PC-3 (cell line): ENCODE data around the gene CNTN6. TPM values are rescaled to one million over a fixed set of nuclear protein-coding genes. Genes with fewer than 3 reads are reported as not detected.

Experiments
- ATAC-seq: fragments of 200-7000 bp; cut with Tn5 transposase; 2 replicates; pipeline ENCODE4 v1.9.1; 2020; ENCODE audit warnings: mild to moderate bottlenecking, moderate library complexity
- BruUV-seq: library from RNA; stranded (reverse); fragments of 400-500 nt; replicated peaks from 2 replicates; lab custom pipeline; 2021; lab: Mats Ljungman, UMichigan
- CTCF ChIA-PET: fragments of 300-600 bp; sonication (Branson Sonifier 250); formaldehyde crosslinking; loops from one replicate; lab custom pipeline; 2022; ENCODE audit warnings: antibody characterized with exemption; lab: Charles Lee
- POLR2A ChIA-PET: fragments of 300-600 bp; sonication (Branson Sonifier 250); formaldehyde crosslinking; loops from one replicate; lab custom pipeline; 2022; ENCODE audit warnings: antibody characterized with exemption; ENCODE audit not compliant: unreplicated experiment; lab: Charles Lee
- DNase-seq: peaks from one replicate; pipeline ENCODE4 v3.0.0-alpha.2; 2015
- H2AFZ ChIP-seq: fragments of 300-600 bp; sonication (generic); 2 replicates; pipeline ENCODE4 v1.6.0; 2016; ENCODE audit warnings: antibody characterized with exemption, low read length
- H3F3A ChIP-seq: fragments of 300-600 bp; sonication (generic); one replicate; pipeline ENCODE4 v1.6.0; 2017; ENCODE audit warnings: antibody characterized with exemption, low read length, control low read depth, mild to moderate bottlenecking; ENCODE audit not compliant: unreplicated experiment
- H3K27ac ChIP-seq: fragments of 300-600 bp; sonication (generic); 2 replicates; pipeline ENCODE4 v1.5.1; 2016; ENCODE audit warnings: mild to moderate bottlenecking, low read length
- H3K27me3 ChIP-seq: fragments of 300-600 bp; sonication (generic); 2 replicates; pipeline ENCODE4 v1.6.1; 2016; ENCODE audit warnings: low read length, mixed read lengths
- H3K36me3 ChIP-seq: fragments of 300-600 bp; sonication (generic); 2 replicates; pipeline ENCODE4 v1.6.1; 2016; ENCODE audit warnings: low read depth, mixed run types, low read length, mixed read lengths
- H3K4me1 ChIP-seq: fragments of 300-600 bp; sonication (generic); 2 replicates; pipeline ENCODE4 v1.5.1; 2016; ENCODE audit warnings: low read length; ENCODE audit not compliant: insufficient read depth
- H3K4me2 ChIP-seq: fragments of 300-600 bp; sonication (generic); 2 replicates; pipeline ENCODE4 v1.6.0; 2016; ENCODE audit warnings: low read length
- H3K4me3 ChIP-seq: fragments of 300-600 bp; sonication (generic); 2 replicates; pipeline ENCODE4 v1.5.1; 2016; ENCODE audit warnings: mild to moderate bottlenecking, low read length, mixed read lengths
- H3K79me2 ChIP-seq: fragments of 300-600 bp; sonication (generic); 2 replicates; pipeline ENCODE4 v1.6.1; 2017; ENCODE audit warnings: low read length, mixed read lengths
- H3K9ac ChIP-seq: fragments of 300-600 bp; sonication (generic); 2 replicates; pipeline ENCODE4 v1.6.0; 2016; ENCODE audit warnings: mild to moderate bottlenecking, low read length
- H3K9me2 ChIP-seq: fragments of 300-600 bp; sonication (generic); replicated peaks from 2 replicates; pipeline ENCODE4 v1.6.1; 2016; ENCODE audit warnings: mixed run types, low read length, mixed read lengths
- H3K9me3 ChIP-seq: fragments of 300-600 bp; sonication (generic); 2 replicates; pipeline ENCODE4 v1.6.1; 2016; ENCODE audit warnings: low read length, mixed read lengths
- H4K20me1 ChIP-seq: fragments of 300-600 bp; sonication (generic); 2 replicates; pipeline ENCODE4 v1.6.1; 2016; ENCODE audit warnings: low read length, mixed read lengths
- CTCF ChIP-seq: fragments of 300-600 bp; sonication (generic); conservative IDR thresholded peaks from 2 replicates; pipeline ENCODE4 v1.5.1; 2017; ENCODE audit warnings: antibody characterized with exemption, low read depth, mild to moderate bottlenecking, low read length
- EZH2 ChIP-seq: fragments of 300-600 bp; sonication (generic); IDR thresholded peaks from one replicate; pipeline ENCODE4 v1.6.1; 2017; ENCODE audit warnings: antibody characterized with exemption, mild to moderate bottlenecking, low read length; ENCODE audit not compliant: unreplicated experiment
- EZH2phosphoT487 ChIP-seq: fragments of 300-600 bp; sonication (generic); IDR thresholded peaks from 2 replicates; pipeline ENCODE4 v1.6.1; 2018; ENCODE audit warnings: mild to moderate bottlenecking, antibody characterized with exemption, low read length, borderline replicate concordance
- intact Hi-C: fragments of 100-400 bp; cut with micrococcal nuclease; formaldehyde crosslinking; loops from 2 replicates; pipeline ENCODE4 v1.9.0; 2023
- total RNA-seq: library from RNA; depleted of rRNA; stranded (reverse); fragments of >200 nt; gene quantifications from 2 replicates; pipeline ENCODE4 v1.2.3, GENCODE V29; 2014

The CNTN6 gene
- total RNA-seq, 1 experiment from 2014 or later, result not detected

DNA sequence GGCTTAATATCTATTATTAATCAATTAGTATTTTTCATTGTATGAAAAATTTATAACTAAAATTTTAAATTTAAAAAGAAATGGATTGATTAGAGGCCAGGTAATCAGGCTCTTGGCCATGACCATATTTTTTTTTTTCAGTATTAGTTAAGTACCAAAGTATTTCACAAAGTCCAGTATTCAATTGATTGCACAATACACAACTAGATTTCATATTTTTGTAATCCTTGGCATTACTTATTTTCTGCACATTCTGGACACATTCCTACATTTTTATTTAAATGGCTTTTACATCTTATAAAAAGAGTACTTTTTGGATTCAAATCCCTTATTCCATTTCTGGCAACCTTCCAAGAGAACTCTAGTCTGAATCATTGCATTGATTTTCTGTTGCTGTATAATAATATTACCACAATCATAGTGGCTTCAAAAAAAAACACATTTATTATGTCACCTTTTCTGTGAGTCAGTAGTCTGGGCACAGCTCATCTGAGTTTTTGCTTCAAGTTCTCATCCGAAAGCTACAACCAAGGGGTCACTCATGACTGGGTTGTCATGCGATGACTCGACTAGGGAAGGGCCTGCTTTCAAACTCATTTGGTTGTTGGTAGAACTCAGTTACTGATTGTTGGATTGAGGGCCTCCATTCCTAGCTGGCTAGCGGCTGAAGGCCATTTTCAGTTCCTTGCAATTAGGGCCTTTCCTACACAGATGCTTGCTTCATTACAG lies 90.7 kb downstream of the CNTN6 start:
- DNase-seq (no peak), ATAC-seq (no peak)
- Histone ChIP-seq H2AFZ (no peak overlapping the region), H4K20me1 (no peaks in the 10 kb centered on the region), H3K9ac (no peak overlapping the region), H3K9me2 (no peaks in the 10 kb centered on the region), H3K4me1 (no peaks in the 10 kb centered on the region), H3K27me3 (no peaks in the 10 kb centered on the region), H3K27ac (no peak overlapping the region), H3K4me3 (no peak overlapping the region), H3K79me2 (no peaks in the 10 kb centered on the region), H3K36me3 (no peaks in the 10 kb centered on the region), H3F3A (no peaks in the 10 kb centered on the region), H3K4me2 (no peak overlapping the region), H3K9me3 (peaks cover 33% of the 10 kb centered on the region)
- BruUV-seq, result no TSS peak
- CTCF ChIA-PET, result no interaction called here
- POLR2A ChIA-PET, result no interaction called here
- intact Hi-C loops, result no loop called here
- TF ChIP-seq EZH2 (no peak), CTCF (no peak), EZH2phosphoT487 (no peak)

DNA sequence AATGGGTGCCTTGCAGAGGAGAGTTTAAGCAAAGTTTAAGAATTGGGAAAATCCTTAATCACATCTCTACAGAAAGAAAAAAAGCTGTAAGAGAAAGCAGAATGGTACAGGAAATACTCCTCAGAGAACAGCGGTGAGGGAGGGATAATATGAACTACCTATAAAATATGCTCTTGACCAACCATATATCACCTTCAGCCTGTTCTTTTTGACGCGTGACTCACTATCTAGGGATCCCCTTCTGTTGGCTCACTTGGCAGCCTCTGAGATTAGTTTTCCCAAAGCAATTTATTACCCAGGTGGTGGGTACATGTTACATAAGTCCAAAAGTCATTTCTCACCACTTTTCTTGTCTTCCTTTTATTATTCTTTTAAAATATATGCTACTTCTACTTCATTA lies 97.7 kb downstream of the CNTN6 start:
- POLR2A ChIA-PET, result no interaction called here
- H3K27me3 ChIP-seq, result no peaks in the 10 kb centered on the region
- H4K20me1 ChIP-seq, result no peaks in the 10 kb centered on the region
- H3K9ac ChIP-seq, result no peak overlapping the region
- no peak for ATAC-seq
- H3K4me3 ChIP-seq, result no peak overlapping the region
- no peak for DNase-seq
- CTCF ChIA-PET, result no interaction called here
- H3K9me3 ChIP-seq, result peaks cover 40% of the 10 kb centered on the region
- no peaks in the 10 kb centered on the region for H3K9me2 ChIP-seq
- TF ChIP-seq EZH2 (no peak), EZH2phosphoT487 (no peak), CTCF (no peak)
- no peak overlapping the region for H2AFZ ChIP-seq
- no peaks in the 10 kb centered on the region for H3K36me3 ChIP-seq
- H3K27ac ChIP-seq, result no peak overlapping the region
- H3K4me1 ChIP-seq, result no peaks in the 10 kb centered on the region
- H3F3A ChIP-seq, result no peaks in the 10 kb centered on the region
- no TSS peak for BruUV-seq
- H3K4me2 ChIP-seq, result no peak overlapping the region
- no peaks in the 10 kb centered on the region for H3K79me2 ChIP-seq
- intact Hi-C loops, result no loop called here

- Histone ChIP-seq H3K27ac (no peak overlapping the region), H2AFZ (no peak overlapping the region), H3K79me2 (no peaks in the 10 kb centered on the region), H3K4me2 (no peak overlapping the region), H3K27me3 (no peaks in the 10 kb centered on the region), H3K9me3 (peaks cover 45% of the 10 kb centered on the region), H4K20me1 (no peaks in the 10 kb centered on the region), H3K36me3 (no peaks in the 10 kb centered on the region), H3K9ac (no peak overlapping the region), H3K9me2 (no peaks in the 10 kb centered on the region), H3K4me1 (no peaks in the 10 kb centered on the region), H3K4me3 (no peak overlapping the region), H3F3A (no peaks in the 10 kb centered on the region)
- no peak for TF ChIP-seq CTCF
- TF ChIP-seq EZH2phosphoT487, result no peak
- TF ChIP-seq EZH2, result no peak
- no TSS peak for BruUV-seq
- DNase-seq (no peak), ATAC-seq (no peak)
- intact Hi-C loops, result no loop called here
- ChIA-PET CTCF (no interaction called here), POLR2A (no interaction called here)
Observed at GRCh38 chr3:1191026-1191425, 98.2 kb downstream of the CNTN6 start.
